HG03025 (cell line): ENCODE data around the gene PINK1.
"Not testable (repeated sequence)": the region's sequence is repeated elsewhere in the genome, so short reads cannot be mapped to it uniquely, and the experiment has no call there.

Source experiments
- ATAC-seq: cut with Tn5 transposase; IDR thresholded peaks from one replicate; pipeline ENCODE4 v1.9.1; 2021; ENCODE audit warnings: mild to moderate bottlenecking, moderate library complexity; ENCODE audit not compliant: unreplicated experiment, low FRiP score

The PINK1 gene

GRCh38 chr1:20633190-20634064 is at the start of gene PINK1:
PINK1 (plus strand) TSS chr1:20633458; CDS start chr1:20633549, 91 bp downstream.
- peak; percentile 55 for ATAC-seq

- no peak for ATAC-seq
Observed at GRCh38 chr1:20584890-20585289, 48.4 kb upstream of the PINK1 start.

- ATAC-seq: no peak
Observed at GRCh38 chr1:20586953-20587660, 46.2 kb upstream of the PINK1 start.

GRCh38 chr1:20587661-20588053 is 45.6 kb upstream of the PINK1 start:
- no peak for ATAC-seq

DNA sequence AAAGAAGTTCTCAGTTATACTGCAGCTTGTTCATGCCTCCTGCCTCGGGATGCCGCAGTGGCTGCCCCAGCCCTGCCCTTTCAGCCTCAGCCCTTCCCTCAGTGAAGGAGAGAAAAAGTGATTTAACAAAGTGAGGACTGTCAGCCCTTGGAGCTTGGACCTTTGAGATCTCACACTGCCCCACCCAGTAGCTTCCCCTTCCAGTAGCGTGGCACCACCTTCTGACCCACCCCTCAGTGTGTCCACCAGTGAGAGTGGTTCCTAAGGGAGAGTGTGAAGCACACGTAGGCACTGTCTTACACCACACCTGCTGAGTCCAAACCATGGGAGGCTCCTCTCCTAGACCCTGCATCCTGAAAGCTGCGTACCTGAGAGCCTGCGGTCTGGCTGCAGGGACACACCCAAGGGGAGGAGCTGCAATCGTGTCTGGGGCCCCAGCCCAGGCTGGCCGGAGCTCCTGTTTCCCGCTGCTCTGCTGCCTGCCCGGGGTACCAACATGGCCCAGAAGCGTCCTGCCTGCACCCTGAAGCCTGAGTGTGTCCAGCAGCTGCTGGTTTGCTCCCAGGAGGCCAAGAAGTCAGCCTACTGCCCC is 44.5 kb upstream of the PINK1 start, which contains the start of gene CDA:
CDA (plus strand) TSS at position 464 of the 592 bp plus-strand sequence; CDS start at position 497, 33 bp downstream.
- ATAC-seq: no peak

DNA sequence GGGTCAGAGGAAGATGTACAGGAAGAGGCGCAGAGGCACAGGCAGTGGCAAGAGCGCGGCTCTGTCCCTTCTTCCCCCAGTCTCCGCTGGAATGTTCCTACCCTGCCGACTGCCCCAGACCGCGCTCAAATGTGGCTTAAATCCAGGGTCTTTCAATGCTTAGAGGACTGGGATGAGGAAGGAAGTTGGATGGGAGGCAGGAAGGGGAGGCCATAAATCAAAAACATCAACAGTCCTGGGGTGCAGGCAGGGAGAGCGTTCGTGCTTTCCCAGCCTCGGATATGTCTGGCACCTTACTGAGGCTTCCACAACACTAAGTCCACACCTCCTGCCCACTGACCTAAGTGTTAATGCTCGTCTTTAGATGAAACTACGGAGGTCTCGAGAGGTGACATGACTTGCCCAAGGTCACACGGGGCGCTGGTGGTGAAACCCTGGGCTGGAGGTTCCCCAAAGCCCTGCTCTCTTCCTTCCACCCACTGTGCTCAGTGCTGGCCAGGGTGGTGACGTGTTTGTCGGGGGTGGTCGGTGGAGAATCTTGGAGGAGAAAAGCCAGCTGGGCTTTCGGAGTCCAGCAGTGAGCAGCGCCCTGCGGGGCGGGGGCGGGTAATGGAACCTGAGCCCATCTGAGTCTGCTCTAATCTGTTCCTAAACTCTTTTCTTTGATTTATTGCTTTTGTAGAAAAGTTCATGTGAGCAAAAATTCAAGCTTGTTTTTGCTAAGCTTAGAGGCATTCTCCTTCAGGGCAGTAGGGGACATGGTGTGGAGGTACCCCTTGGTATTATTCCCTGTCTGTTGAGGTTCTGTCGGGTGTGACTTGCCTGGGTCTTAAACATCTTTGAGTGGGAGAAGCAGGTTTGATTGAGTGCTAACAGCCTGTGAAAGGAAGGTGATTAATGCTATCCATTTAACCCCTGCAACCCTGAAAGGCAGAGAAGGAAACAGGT is 43.7 kb upstream of the PINK1 start:
- ATAC-seq: no peak

- ATAC-seq: no peak
Observed at GRCh38 chr1:20590306-20590777, 42.9 kb upstream of the PINK1 start.

GRCh38 chr1:20593756-20594155 is 39.5 kb upstream of the PINK1 start:
- no peak for ATAC-seq

DNA sequence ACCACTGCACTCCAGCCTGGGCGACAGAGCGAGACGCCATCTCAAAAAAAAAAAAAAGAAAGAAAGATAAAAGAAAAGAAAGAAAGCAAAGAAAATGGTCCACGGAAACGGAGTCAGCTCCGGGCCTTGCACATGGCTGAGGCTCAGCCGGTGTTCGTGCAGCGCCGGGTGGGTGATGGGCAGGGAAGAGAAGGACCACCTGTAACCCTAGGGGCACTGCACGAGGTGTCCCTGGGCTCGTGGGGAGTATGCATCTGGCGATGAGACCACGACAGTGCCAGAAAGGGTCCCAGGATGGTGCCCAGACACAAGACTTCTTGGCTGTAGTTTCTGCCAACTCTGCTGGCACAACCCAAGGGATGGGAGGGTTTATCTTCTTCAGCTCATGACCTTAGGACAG is 38.5 kb upstream of the PINK1 start:
- ATAC-seq: no peak

DNA sequence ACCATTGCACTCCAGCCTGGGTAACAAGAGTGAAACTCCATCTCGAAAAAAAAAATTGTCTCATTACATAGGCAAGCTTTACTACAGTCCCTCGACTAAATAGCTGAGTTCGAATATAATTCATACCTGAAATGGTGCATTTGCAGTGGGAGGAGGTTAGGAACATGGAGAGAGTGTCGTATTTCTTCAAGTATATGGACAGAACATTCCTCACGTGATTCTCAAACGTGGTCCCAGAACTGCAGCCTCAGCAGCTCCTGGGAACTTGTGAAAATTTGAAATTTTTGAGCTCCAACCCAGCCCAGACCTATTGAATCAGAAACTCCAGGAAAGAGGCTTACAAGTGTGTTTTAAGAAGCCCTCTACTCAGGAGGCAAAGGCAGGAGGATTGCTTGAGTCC is 37.2 kb upstream of the PINK1 start:
- ATAC-seq: no peak

- ATAC-seq: no peak
Observed at GRCh38 chr1:20597650-20598049, 35.6 kb upstream of the PINK1 start.

- no peak for ATAC-seq
Observed at GRCh38 chr1:20600156-20600555, 33.1 kb upstream of the PINK1 start.

DNA sequence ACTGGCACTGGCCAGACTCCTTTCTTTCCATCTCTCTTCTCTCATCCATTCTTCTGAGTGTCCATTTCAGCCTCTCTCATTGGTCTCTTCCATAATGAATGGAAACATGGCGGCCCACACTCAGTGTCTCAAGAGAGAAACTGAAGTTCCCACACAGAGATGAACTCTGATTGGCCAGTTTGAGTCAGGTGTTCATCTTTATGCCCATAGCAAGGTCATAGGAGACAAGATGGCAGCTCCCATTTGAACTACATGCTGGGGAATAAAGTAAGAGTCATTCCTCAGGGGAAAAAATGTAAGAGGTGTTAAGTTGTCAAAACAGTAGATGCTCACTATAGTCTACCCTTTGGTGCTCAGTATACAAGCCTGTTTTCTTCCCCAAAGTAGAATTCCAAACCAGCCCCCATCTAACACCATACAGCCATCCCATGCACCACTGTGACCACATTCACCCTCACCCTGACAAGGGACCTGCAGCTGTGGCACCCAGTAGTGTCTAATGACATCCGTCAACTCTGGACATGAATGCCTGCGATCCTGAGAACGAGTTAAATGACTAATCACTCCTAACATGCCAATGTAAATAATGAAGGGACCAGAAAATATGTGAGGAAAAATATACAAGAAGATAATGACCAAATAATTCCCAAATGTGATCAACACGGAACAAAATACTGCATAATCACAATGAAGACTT is 32.0 kb upstream of the PINK1 start:
- no peak for ATAC-seq

GRCh38 chr1:20602851-20603450 is 30.3 kb upstream of the PINK1 start:
- ATAC-seq: no peak

GRCh38 chr1:20603504-20604464 is 29.5 kb upstream of the PINK1 start:
- no peak for ATAC-seq

DNA sequence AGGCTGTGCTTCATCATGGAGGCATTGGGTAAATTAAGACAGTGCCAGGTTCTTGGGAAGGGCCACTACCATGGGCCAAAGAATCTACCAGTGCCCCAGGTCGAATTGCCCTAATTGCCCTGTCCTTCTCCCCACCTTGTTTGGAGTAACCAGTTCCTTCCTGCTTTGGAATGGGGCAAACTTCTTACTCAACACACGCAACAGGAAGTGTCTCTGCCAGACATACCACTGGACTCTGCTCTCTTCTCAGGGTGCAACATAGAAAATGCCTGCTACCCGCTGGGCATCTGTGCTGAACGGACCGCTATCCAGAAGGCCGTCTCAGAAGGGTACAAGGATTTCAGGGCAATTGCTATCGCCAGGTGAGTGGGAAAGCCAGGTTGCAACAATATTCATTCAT is 28.6 kb upstream of the PINK1 start:
- ATAC-seq: no peak

GRCh38 chr1:20606801-20607570 is 26.3 kb upstream of the PINK1 start:
- ATAC-seq: not testable (repeated sequence)
